ENCODE results near the gene SFT2D3. TPM values are rescaled to one million over a fixed set of nuclear protein-coding genes. Genes with fewer than 3 reads are reported as not detected.

SFT2D3 gene
- total RNA-seq, 1 experiment from 2014 or later, result 4.0 TPM

- H3K9ac ChIP-seq (ENCODE audit: low read length), result no peak overlapping the region
- no peaks in the 10 kb centered on the region for H3K27me3 ChIP-seq (ENCODE audit: low read length)
- H3K4me3 ChIP-seq (ENCODE audit: low read length), result no peak overlapping the region
- DNase-seq, result no peak
- no peaks in the 10 kb centered on the region for H3K4me1 ChIP-seq (ENCODE audit: low read length)
- no peaks in the 10 kb centered on the region for H3K36me3 ChIP-seq (ENCODE audit: insufficient read depth, low read length)
- no peak overlapping the region for H2AFZ ChIP-seq (ENCODE audit: low read length)
- no peaks in the 10 kb centered on the region for H4K20me1 ChIP-seq (ENCODE audit: insufficient read depth, low read depth, low read length)
- H3K9me2 ChIP-seq (replicated peaks; ENCODE audit: insufficient read depth, low read length), result no peaks in the 10 kb centered on the region
- H3K4me2 ChIP-seq (ENCODE audit: low read depth, low read length, poor library complexity, severe bottlenecking), result no peak overlapping the region
- H3K79me2 ChIP-seq (ENCODE audit: low read length), result no peaks in the 10 kb centered on the region
- H3K9me3 ChIP-seq (ENCODE audit: low read length), result no peaks in the 10 kb centered on the region
- no peak overlapping the region for H3K27ac ChIP-seq (ENCODE audit: low read length)
Measured at GRCh38 chr2:127662937-127663565, 38.2 kb upstream of the SFT2D3 start.

GRCh38 chr2:127663566-127664064 is 37.7 kb upstream of the SFT2D3 start:
- Histone ChIP-seq H3K9ac (ENCODE audit: low read length) (no peak overlapping the region), H3K27ac (ENCODE audit: low read length) (no peak overlapping the region), H3K79me2 (ENCODE audit: low read length) (no peaks in the 10 kb centered on the region), H3K4me1 (ENCODE audit: low read length) (no peaks in the 10 kb centered on the region), H2AFZ (ENCODE audit: low read length) (no peak overlapping the region), H3K36me3 (ENCODE audit: insufficient read depth, low read length) (no peaks in the 10 kb centered on the region), H3K9me3 (ENCODE audit: low read length) (no peaks in the 10 kb centered on the region), H4K20me1 (ENCODE audit: insufficient read depth, low read depth, low read length) (no peaks in the 10 kb centered on the region), H3K9me2 (replicated peaks; ENCODE audit: insufficient read depth, low read length) (no peaks in the 10 kb centered on the region), H3K27me3 (ENCODE audit: low read length) (no peaks in the 10 kb centered on the region), H3K4me2 (ENCODE audit: low read depth, low read length, poor library complexity, severe bottlenecking) (no peak overlapping the region), H3K4me3 (ENCODE audit: low read length) (no peak overlapping the region)
- DNase-seq, result no peak

- no peaks in the 10 kb centered on the region for H3K9me3 ChIP-seq (ENCODE audit: low read length)
- no peaks in the 10 kb centered on the region for H3K79me2 ChIP-seq (ENCODE audit: low read length)
- no peak for DNase-seq
- no peaks in the 10 kb centered on the region for H3K9me2 ChIP-seq (replicated peaks; ENCODE audit: insufficient read depth, low read length)
- no peak overlapping the region for H2AFZ ChIP-seq (ENCODE audit: low read length)
- no peak overlapping the region for H3K27ac ChIP-seq (ENCODE audit: low read length)
- no peak overlapping the region for H3K4me2 ChIP-seq (ENCODE audit: low read depth, low read length, poor library complexity, severe bottlenecking)
- H3K4me3 ChIP-seq (ENCODE audit: low read length), result no peak overlapping the region
- no peaks in the 10 kb centered on the region for H3K27me3 ChIP-seq (ENCODE audit: low read length)
- H3K9ac ChIP-seq (ENCODE audit: low read length), result no peak overlapping the region
- no peaks in the 10 kb centered on the region for H3K4me1 ChIP-seq (ENCODE audit: low read length)
- H3K36me3 ChIP-seq (ENCODE audit: insufficient read depth, low read length), result no peaks in the 10 kb centered on the region
- H4K20me1 ChIP-seq (ENCODE audit: insufficient read depth, low read depth, low read length), result no peaks in the 10 kb centered on the region
Measured at GRCh38 chr2:127664065-127664894, 37.0 kb upstream of the SFT2D3 start.

GRCh38 chr2:127664895-127665225 is 36.4 kb upstream of the SFT2D3 start:
- Histone ChIP-seq H3K79me2 (ENCODE audit: low read length) (no peaks in the 10 kb centered on the region), H3K4me2 (ENCODE audit: low read depth, low read length, poor library complexity, severe bottlenecking) (no peak overlapping the region), H2AFZ (ENCODE audit: low read length) (no peak overlapping the region), H3K9ac (ENCODE audit: low read length) (no peak overlapping the region), H3K27ac (ENCODE audit: low read length) (no peak overlapping the region), H3K4me3 (ENCODE audit: low read length) (no peak overlapping the region), H3K27me3 (ENCODE audit: low read length) (0 out of 2 replicates have a peak, but pooled peaks cover 1% of the 10 kb centered on the region), H3K36me3 (ENCODE audit: insufficient read depth, low read length) (no peaks in the 10 kb centered on the region), H3K4me1 (ENCODE audit: low read length) (no peaks in the 10 kb centered on the region), H3K9me2 (replicated peaks; ENCODE audit: insufficient read depth, low read length) (no peaks in the 10 kb centered on the region), H3K9me3 (ENCODE audit: low read length) (no peaks in the 10 kb centered on the region), H4K20me1 (ENCODE audit: insufficient read depth, low read depth, low read length) (no peaks in the 10 kb centered on the region)
- no peak for DNase-seq

- Histone ChIP-seq H3K9me2 (replicated peaks; ENCODE audit: insufficient read depth, low read length) (no peaks in the 10 kb centered on the region), H3K27ac (ENCODE audit: low read length) (no peak overlapping the region), H3K27me3 (ENCODE audit: low read length) (0 out of 2 replicates have a peak, but pooled peaks cover 4% of the 10 kb centered on the region), H4K20me1 (ENCODE audit: insufficient read depth, low read depth, low read length) (no peaks in the 10 kb centered on the region), H3K9ac (ENCODE audit: low read length) (no peak overlapping the region), H3K36me3 (ENCODE audit: insufficient read depth, low read length) (no peaks in the 10 kb centered on the region), H3K9me3 (ENCODE audit: low read length) (no peaks in the 10 kb centered on the region), H3K4me2 (ENCODE audit: low read depth, low read length, poor library complexity, severe bottlenecking) (no peak overlapping the region), H3K79me2 (ENCODE audit: low read length) (no peaks in the 10 kb centered on the region), H2AFZ (ENCODE audit: low read length) (no peak overlapping the region), H3K4me3 (ENCODE audit: low read length) (no peak overlapping the region), H3K4me1 (ENCODE audit: low read length) (no peaks in the 10 kb centered on the region)
- DNase-seq, result no peak
Measured at GRCh38 chr2:127665267-127665893, 35.9 kb upstream of the SFT2D3 start.

GRCh38 chr2:127669056-127669455 is 32.2 kb upstream of the SFT2D3 start:
- no peak for DNase-seq
- Histone ChIP-seq H2AFZ (ENCODE audit: low read length) (no peak overlapping the region), H3K4me2 (ENCODE audit: low read depth, low read length, poor library complexity, severe bottlenecking) (no peak overlapping the region), H3K9ac (ENCODE audit: low read length) (no peak overlapping the region), H3K4me1 (ENCODE audit: low read length) (no peaks in the 10 kb centered on the region), H3K9me2 (replicated peaks; ENCODE audit: insufficient read depth, low read length) (no peaks in the 10 kb centered on the region), H4K20me1 (ENCODE audit: insufficient read depth, low read depth, low read length) (no peaks in the 10 kb centered on the region), H3K27ac (ENCODE audit: low read length) (no peak overlapping the region), H3K9me3 (ENCODE audit: low read length) (no peaks in the 10 kb centered on the region), H3K27me3 (ENCODE audit: low read length) (0 out of 2 replicates have a peak, but pooled peaks cover 4% of the 10 kb centered on the region), H3K4me3 (ENCODE audit: low read length) (no peak overlapping the region), H3K79me2 (ENCODE audit: low read length) (no peaks in the 10 kb centered on the region), H3K36me3 (ENCODE audit: insufficient read depth, low read length) (no peaks in the 10 kb centered on the region)

GRCh38 chr2:127670055-127670956 is 31.0 kb upstream of the SFT2D3 start:
- Histone ChIP-seq H3K9ac (ENCODE audit: low read length) (no peak overlapping the region), H3K9me2 (replicated peaks; ENCODE audit: insufficient read depth, low read length) (no peaks in the 10 kb centered on the region), H3K4me2 (ENCODE audit: low read depth, low read length, poor library complexity, severe bottlenecking) (no peak overlapping the region), H3K27me3 (ENCODE audit: low read length) (0 out of 2 replicates have a peak, but pooled peaks cover 4% of the 10 kb centered on the region), H3K4me1 (ENCODE audit: low read length) (no peaks in the 10 kb centered on the region), H3K4me3 (ENCODE audit: low read length) (no peak overlapping the region), H2AFZ (ENCODE audit: low read length) (no peak overlapping the region), H3K36me3 (ENCODE audit: insufficient read depth, low read length) (no peaks in the 10 kb centered on the region), H3K79me2 (ENCODE audit: low read length) (no peaks in the 10 kb centered on the region), H3K9me3 (ENCODE audit: low read length) (no peaks in the 10 kb centered on the region), H4K20me1 (ENCODE audit: insufficient read depth, low read depth, low read length) (no peaks in the 10 kb centered on the region), H3K27ac (ENCODE audit: low read length) (no peak overlapping the region)
- DNase-seq, result no peak

All from Karpas-422 (cell line).